OCI-LY7 (cell line): Measurements from ENCODE around the gene MEIG1.

Source experiments
- EZH2phosphoT487 ChIP-seq: fragments of 200-600 bp; sonication (generic); IDR thresholded peaks from 2 replicates; pipeline ENCODE4 v1.6.1; 2018; ENCODE audit warnings: low read depth, borderline replicate concordance, mild to moderate bottlenecking, mixed run types, antibody characterized with exemption, low read length, moderate library complexity, mixed read lengths
- TF ChIP-seq, protein P1 (sequence below): fragments of 200-600 bp; sonication (generic); conservative IDR thresholded peaks from 2 replicates; pipeline ENCODE4 v1.5.1; 2014; ENCODE audit warnings: mild to moderate bottlenecking, antibody characterized with exemption, low read length, moderate library complexity, mixed read lengths

DNA sequence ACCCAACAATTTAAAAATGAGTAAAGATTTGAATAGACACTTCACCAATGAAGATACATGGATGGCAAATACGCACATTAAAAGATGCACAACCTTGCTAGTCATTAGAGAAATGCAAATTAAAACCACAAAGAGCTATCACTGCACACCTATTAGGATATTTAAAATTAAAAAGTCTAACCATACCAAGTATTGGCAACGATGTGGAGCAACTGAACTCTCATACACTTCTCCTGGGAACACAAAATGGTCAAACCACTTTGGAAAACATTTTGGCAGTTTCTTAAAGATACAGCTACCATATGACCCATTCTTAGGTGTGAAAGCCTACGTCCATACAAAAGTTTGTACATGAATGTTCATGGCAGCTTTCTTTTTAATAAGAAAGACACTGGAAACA, 41.4 kb upstream of the MEIG1 start:
- TF ChIP-seq, protein P1, sequence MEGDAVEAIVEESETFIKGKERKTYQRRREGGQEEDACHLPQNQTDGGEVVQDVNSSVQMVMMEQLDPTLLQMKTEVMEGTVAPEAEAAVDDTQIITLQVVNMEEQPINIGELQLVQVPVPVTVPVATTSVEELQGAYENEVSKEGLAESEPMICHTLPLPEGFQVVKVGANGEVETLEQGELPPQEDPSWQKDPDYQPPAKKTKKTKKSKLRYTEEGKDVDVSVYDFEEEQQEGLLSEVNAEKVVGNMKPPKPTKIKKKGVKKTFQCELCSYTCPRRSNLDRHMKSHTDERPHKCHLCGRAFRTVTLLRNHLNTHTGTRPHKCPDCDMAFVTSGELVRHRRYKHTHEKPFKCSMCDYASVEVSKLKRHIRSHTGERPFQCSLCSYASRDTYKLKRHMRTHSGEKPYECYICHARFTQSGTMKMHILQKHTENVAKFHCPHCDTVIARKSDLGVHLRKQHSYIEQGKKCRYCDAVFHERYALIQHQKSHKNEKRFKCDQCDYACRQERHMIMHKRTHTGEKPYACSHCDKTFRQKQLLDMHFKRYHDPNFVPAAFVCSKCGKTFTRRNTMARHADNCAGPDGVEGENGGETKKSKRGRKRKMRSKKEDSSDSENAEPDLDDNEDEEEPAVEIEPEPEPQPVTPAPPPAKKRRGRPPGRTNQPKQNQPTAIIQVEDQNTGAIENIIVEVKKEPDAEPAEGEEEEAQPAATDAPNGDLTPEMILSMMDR: no peak
- TF ChIP-seq EZH2phosphoT487: no peak
